IPS DF 6.9 (cell line): ENCODE measurements around the gene OR2K2.
"Not testable (repeated sequence)": the region's sequence is repeated elsewhere in the genome, so short reads cannot be mapped to it uniquely, and the experiment has no call there.

ENCODE experiments used
- DNase-seq: peaks from one replicate; pipeline ENCODE4 v3.0.0-alpha.2; 2013; ENCODE audit warnings: low read depth, low spot score
- H3K27ac ChIP-seq: one replicate; pipeline ENCODE4 v1.5.1; 2013; ENCODE audit warnings: low read length, control low read depth
- H3K27me3 ChIP-seq: 2 replicates; pipeline ENCODE4 v1.6.1; 2013; ENCODE audit warnings: mild to moderate bottlenecking, low read length; ENCODE audit not compliant: control insufficient read depth, insufficient read depth
- H3K36me3 ChIP-seq: 2 replicates; pipeline ENCODE4 v1.6.1; 2013; ENCODE audit warnings: low read length; ENCODE audit not compliant: control insufficient read depth, insufficient read depth
- H3K4me1 ChIP-seq: 2 replicates; pipeline ENCODE4 v1.6.1; 2013; ENCODE audit warnings: low read length; ENCODE audit not compliant: control insufficient read depth, insufficient read depth
- H3K4me3 ChIP-seq: 2 replicates; pipeline ENCODE4 v1.5.1; 2013; ENCODE audit warnings: mild to moderate bottlenecking, low read length
- H3K9me3 ChIP-seq: 2 replicates; pipeline ENCODE4 v1.6.1; 2013; ENCODE audit warnings: low read length, inconsistent platforms; ENCODE audit not compliant: control insufficient read depth, insufficient read depth
- WGBS: extraction: QIAGEN DNeasy Blood & Tissue Kit; methylation state at CpG from one replicate; pipeline ENCODE4 v1.1.7; 2013; ENCODE audit warnings: mixed read lengths, missing lambda C conversion rate; ENCODE audit not compliant: insufficient read length, insufficient coverage; 5-methylcytosine and 5-hydroxymethylcytosine counted together

OR2K2 gene

GRCh38 chr9:111349766-111350165 is 19.7 kb upstream of the OR2K2 start:
- no peak for DNase-seq
- Histone ChIP-seq H3K4me1 (no peaks in the 10 kb centered on the region), H3K4me3 (no peak overlapping the region), H3K27me3 (no peaks in the 10 kb centered on the region), H3K36me3 (no peaks in the 10 kb centered on the region), H3K27ac (no peak overlapping the region), H3K9me3 (no peaks in the 10 kb centered on the region)
- no CpG with 5 or more reads among the region's 5 CpGs for WGBS

GRCh38 chr9:111348821-111349271 is 18.8 kb upstream of the OR2K2 start:
- Histone ChIP-seq H3K36me3 (no peaks in the 10 kb centered on the region), H3K4me1 (no peaks in the 10 kb centered on the region), H3K27ac (no peak overlapping the region), H3K4me3 (no peak overlapping the region), H3K27me3 (no peaks in the 10 kb centered on the region), H3K9me3 (no peaks in the 10 kb centered on the region)
- no CpG with 5 or more reads among the region's 4 CpGs for WGBS
- DNase-seq = no peak

- no CpG with 5 or more reads among the region's 5 CpGs for WGBS
- H3K36me3 ChIP-seq, H3K4me1 ChIP-seq, H3K4me3 ChIP-seq, H3K27ac ChIP-seq, DNase-seq, H3K27me3 ChIP-seq, H3K9me3 ChIP-seq: not testable (repeated sequence)
Measured at GRCh38 chr9:111334318-111334863, 4.4 kb upstream of the OR2K2 start.

GRCh38 chr9:111320631-111321030 is 9.4 kb downstream of the OR2K2 start:
- Histone ChIP-seq H3K4me1 (no peaks in the 10 kb centered on the region), H3K4me3 (no peak overlapping the region), H3K36me3 (no peaks in the 10 kb centered on the region), H3K27me3 (no peaks in the 10 kb centered on the region), H3K27ac (no peak overlapping the region), H3K9me3 (no peaks in the 10 kb centered on the region)
- DNase-seq = no peak
- no CpG with 5 or more reads among the region's 3 CpGs for WGBS

- H3K27ac ChIP-seq = no peak overlapping the region
- H3K9me3 ChIP-seq = no peaks in the 10 kb centered on the region
- WGBS = no CpG with 5 or more reads among the region's 3 CpGs
- no peak overlapping the region for H3K4me3 ChIP-seq
- no peaks in the 10 kb centered on the region for H3K27me3 ChIP-seq
- H3K4me1 ChIP-seq = no peaks in the 10 kb centered on the region
- H3K36me3 ChIP-seq = no peaks in the 10 kb centered on the region
- DNase-seq = no peak
Measured at GRCh38 chr9:111316796-111317195, 13.2 kb downstream of the OR2K2 start.

- no peak for DNase-seq
- Histone ChIP-seq H3K27me3 (no peaks in the 10 kb centered on the region), H3K4me3 (no peak overlapping the region), H3K4me1 (no peaks in the 10 kb centered on the region), H3K27ac (no peak overlapping the region), H3K9me3 (no peaks in the 10 kb centered on the region), H3K36me3 (no peaks in the 10 kb centered on the region)
- WGBS = no CpG with 5 or more reads among the region's 5 CpGs
Measured at GRCh38 chr9:111305914-111306313, 24.1 kb downstream of the OR2K2 start.

GRCh38 chr9:111304000-111304399 is 26.0 kb downstream of the OR2K2 start:
- H3K27me3 ChIP-seq, H3K36me3 ChIP-seq, H3K4me3 ChIP-seq, H3K4me1 ChIP-seq, H3K9me3 ChIP-seq, H3K27ac ChIP-seq, DNase-seq: not testable (repeated sequence)
- no CpG with 5 or more reads among the region's 6 CpGs for WGBS

- Histone ChIP-seq H3K36me3 (no peaks in the 10 kb centered on the region), H3K9me3 (no peaks in the 10 kb centered on the region), H3K27me3 (no peaks in the 10 kb centered on the region), H3K4me3 (no peak overlapping the region), H3K4me1 (no peaks in the 10 kb centered on the region), H3K27ac (no peak overlapping the region)
- no peak for DNase-seq
- no CpG with 5 or more reads among the region's 1 CpG for WGBS
Measured at GRCh38 chr9:111301195-111301594, 28.8 kb downstream of the OR2K2 start.

GRCh38 chr9:111300140-111300735 is 29.8 kb downstream of the OR2K2 start:
- no peak for DNase-seq
- Histone ChIP-seq H3K27me3 (no peaks in the 10 kb centered on the region), H3K4me3 (no peak overlapping the region), H3K4me1 (no peaks in the 10 kb centered on the region), H3K36me3 (no peaks in the 10 kb centered on the region), H3K9me3 (no peaks in the 10 kb centered on the region), H3K27ac (no peak overlapping the region)
- no CpG with 5 or more reads among the region's 4 CpGs for WGBS

GRCh38 chr9:111299599-111299966 is 30.4 kb downstream of the OR2K2 start:
- not testable (repeated sequence) for H3K27ac ChIP-seq

More at GRCh38 chr9:111299599-111299966, 30.4 kb downstream of the OR2K2 start:
- H3K4me1 ChIP-seq, H3K27me3 ChIP-seq, H3K36me3 ChIP-seq, H3K9me3 ChIP-seq, DNase-seq, H3K4me3 ChIP-seq: not testable (repeated sequence)
- WGBS = no CpG with 5 or more reads among the region's 4 CpGs
